ENCODE results near the gene CCL22.
"Not testable (repeated sequence)": the region's sequence is repeated elsewhere in the genome, so short reads cannot be mapped to it uniquely, and the experiment has no call there.

Gene CCL22

DNA sequence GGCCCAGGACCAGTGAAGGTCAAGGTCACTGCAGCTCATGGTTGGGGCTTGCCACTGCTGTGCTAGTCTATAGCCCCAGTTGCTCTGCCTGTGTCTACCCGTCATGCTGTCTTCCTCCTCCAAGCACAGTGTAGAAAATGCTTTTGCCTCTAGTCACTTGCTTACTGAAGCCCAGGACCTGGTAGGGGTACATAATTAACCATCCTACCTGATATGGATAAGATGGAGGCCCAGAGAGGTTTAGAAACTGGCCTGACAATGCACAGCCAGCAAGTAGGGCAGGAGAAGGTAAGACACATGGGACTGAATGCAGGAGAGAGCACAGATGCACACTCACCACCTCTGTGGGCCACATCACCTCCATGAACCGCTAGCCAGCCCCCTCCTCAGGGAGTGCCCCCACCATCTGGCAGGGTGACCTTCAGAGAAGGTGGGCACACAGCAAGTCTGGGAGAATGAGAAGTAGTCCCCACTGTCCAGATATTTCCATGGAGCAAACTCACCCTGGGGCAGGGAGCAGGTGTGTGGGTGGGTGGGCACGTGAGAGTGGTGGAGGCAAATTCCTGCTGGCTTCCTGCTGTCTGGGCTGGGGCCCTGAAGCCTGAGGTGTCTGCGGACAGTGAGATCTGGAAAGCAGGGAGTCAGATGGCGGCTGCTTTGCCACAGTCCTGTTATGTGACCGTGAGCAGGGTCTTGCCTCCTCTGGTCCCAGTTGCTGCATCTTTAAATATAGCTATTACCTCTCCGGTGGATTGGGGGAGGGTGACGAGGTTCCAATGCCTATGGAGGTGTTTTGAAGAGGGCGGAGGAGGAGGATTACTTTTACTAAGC, 14.7 kb downstream of the CCL22 start:
- peak overlapping the region; percentile 49; the same call in 1 of the 2 replicates for H3K27ac ChIP-seq
- POLR2A ChIA-PET (ENCODE audit: low non-redundant PET), result no interaction called here
- DNase-seq (ENCODE audit: low spot score), result no peak
- TF ChIP-seq, protein P1, sequence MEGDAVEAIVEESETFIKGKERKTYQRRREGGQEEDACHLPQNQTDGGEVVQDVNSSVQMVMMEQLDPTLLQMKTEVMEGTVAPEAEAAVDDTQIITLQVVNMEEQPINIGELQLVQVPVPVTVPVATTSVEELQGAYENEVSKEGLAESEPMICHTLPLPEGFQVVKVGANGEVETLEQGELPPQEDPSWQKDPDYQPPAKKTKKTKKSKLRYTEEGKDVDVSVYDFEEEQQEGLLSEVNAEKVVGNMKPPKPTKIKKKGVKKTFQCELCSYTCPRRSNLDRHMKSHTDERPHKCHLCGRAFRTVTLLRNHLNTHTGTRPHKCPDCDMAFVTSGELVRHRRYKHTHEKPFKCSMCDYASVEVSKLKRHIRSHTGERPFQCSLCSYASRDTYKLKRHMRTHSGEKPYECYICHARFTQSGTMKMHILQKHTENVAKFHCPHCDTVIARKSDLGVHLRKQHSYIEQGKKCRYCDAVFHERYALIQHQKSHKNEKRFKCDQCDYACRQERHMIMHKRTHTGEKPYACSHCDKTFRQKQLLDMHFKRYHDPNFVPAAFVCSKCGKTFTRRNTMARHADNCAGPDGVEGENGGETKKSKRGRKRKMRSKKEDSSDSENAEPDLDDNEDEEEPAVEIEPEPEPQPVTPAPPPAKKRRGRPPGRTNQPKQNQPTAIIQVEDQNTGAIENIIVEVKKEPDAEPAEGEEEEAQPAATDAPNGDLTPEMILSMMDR (conservative IDR thresholded peaks at IDR 0.05; ENCODE audit: low read depth), result no peak
- CTCF ChIA-PET, result no interaction called here

GRCh38 chr16:57374067-57374534, 15.5 kb downstream of the CCL22 start:
- DNase-seq (ENCODE audit: low spot score), result peak; percentile 60
- ChIA-PET CTCF (interaction anchor here (0.6 to 0.7 kb wide), 2 partner anchors 48 to 161 kb away, joined by 3 to 4 read pairs; no protein-coding TSS in a partner anchor), POLR2A (ENCODE audit: low non-redundant PET) (no interaction called here)
- H3K27ac ChIP-seq, result peak overlapping the region; percentile 49
- TF ChIP-seq, protein P1 (conservative IDR thresholded peaks at IDR 0.05; ENCODE audit: low read depth), result no peak

- CTCF ChIA-PET; POLR2A ChIA-PET (ENCODE audit: low non-redundant PET); H3K27ac ChIP-seq; DNase-seq (ENCODE audit: low spot score): not testable (repeated sequence)
Measured at GRCh38 chr16:57374925-57375465, 16.4 kb downstream of the CCL22 start.

DNA sequence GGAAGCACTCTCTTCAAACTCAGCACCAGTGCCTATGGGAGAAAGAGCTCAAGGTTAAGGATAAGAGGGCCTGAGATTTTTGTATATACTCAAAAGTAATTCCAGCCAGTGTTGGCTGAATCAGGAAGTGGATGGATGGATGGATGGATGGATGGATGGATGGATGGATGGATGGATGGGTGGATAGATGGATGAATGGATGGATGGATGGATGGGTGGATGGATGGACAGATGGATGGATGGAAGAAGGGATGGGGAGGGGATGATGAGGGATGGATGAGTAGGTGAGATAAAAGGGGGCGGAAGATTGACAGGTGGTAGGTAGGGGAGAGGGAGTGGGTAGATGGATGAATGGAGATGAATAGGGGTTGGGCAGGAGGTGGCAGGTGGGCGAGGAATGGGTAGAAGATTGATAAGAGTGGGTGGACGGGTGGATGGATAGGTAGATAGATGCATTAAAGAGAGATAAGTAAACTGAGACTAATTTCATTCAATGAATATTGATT, 17.8 kb downstream of the CCL22 start:
- no peak for DNase-seq (ENCODE audit: low spot score)
- TF ChIP-seq, protein P1 (conservative IDR thresholded peaks at IDR 0.05; ENCODE audit: low read depth), result no peak
- H3K27ac ChIP-seq, result no peak overlapping the region
- POLR2A ChIA-PET (ENCODE audit: low non-redundant PET), result no interaction called here
- CTCF ChIA-PET, result no interaction called here

DNA sequence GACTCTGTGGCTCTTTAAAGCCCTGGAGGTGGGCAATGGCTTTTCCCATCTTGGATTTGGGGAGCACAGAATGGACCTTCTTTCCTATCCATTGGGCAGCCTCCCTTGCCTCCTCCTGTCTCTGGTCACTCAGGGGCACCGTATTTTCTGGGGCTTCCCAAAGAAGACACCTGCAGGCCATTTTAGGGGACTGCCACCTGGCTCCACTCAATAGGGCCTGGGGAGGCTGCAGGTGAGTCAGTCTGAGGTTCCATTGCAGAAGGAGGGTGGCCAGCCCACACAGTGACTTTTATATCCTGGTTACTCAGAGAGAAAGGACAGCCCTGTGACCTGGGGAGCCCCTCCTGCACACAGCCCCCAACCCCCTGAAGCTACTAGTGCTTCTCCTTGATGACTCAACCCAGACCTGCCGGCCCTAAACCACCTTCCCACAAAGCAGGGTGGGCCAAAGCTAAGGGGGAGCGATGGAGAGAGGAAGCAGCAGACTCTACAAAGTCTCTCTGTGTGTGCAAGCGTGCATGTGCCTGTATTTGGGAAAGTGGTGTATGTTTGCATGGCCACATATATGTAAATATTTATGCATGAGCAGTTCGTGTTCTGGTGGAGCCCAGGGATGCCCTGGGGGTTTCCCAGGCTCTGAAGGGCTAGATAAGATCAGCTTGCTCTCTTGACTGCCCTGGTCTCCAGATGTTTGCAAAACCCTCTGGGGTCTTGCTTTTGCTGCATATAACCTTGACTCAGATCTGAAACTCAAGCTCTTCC, 18.7 kb downstream of the CCL22 start:
- TF ChIP-seq, protein P1 (conservative IDR thresholded peaks at IDR 0.05; ENCODE audit: low read depth), result no peak
- POLR2A ChIA-PET (ENCODE audit: low non-redundant PET), result no interaction called here
- peak; percentile 36 for DNase-seq (ENCODE audit: low spot score)

GRCh38 chr16:57379579-57379978, 21.0 kb downstream of the CCL22 start:
- no peak overlapping the region for H3K27ac ChIP-seq
- CTCF ChIA-PET, result no interaction called here
- TF ChIP-seq, protein P1 (conservative IDR thresholded peaks at IDR 0.05; ENCODE audit: low read depth), result no peak
- POLR2A ChIA-PET (ENCODE audit: low non-redundant PET), result no interaction called here
- no peak for DNase-seq (ENCODE audit: low spot score)

More for the DNA sequence above, 18.7 kb downstream of the CCL22 start:
- CTCF ChIA-PET, result interaction anchor here (0.9 kb wide), 1 partner anchor 45 kb away, joined by 4 read pairs; no protein-coding TSS in a partner anchor
- peak overlapping the region; percentile 15 for H3K27ac ChIP-seq
